Thoracic aorta endothelial cell (primary cell): Measurements from ENCODE around the gene SRD5A3. TPM values are rescaled to one million over a fixed set of nuclear protein-coding genes. Genes with fewer than 3 reads are reported as not detected.

Experiments used
- small RNA-seq: library from RNA; depleted of rRNA; stranded (forward); fragments of <200 nt; gene quantifications from one replicate; pipeline ENCODE3, GENCODE V24; 2012
- total RNA-seq: library from RNA; depleted of rRNA; stranded (reverse); fragments of >200 nt; gene quantifications from 2 replicates; pipeline ENCODE4 v1.2.3, GENCODE V29; 2012

The SRD5A3 gene
- total RNA-seq, result 10.0 and 11.3 TPM in 2 replicates

DNA sequence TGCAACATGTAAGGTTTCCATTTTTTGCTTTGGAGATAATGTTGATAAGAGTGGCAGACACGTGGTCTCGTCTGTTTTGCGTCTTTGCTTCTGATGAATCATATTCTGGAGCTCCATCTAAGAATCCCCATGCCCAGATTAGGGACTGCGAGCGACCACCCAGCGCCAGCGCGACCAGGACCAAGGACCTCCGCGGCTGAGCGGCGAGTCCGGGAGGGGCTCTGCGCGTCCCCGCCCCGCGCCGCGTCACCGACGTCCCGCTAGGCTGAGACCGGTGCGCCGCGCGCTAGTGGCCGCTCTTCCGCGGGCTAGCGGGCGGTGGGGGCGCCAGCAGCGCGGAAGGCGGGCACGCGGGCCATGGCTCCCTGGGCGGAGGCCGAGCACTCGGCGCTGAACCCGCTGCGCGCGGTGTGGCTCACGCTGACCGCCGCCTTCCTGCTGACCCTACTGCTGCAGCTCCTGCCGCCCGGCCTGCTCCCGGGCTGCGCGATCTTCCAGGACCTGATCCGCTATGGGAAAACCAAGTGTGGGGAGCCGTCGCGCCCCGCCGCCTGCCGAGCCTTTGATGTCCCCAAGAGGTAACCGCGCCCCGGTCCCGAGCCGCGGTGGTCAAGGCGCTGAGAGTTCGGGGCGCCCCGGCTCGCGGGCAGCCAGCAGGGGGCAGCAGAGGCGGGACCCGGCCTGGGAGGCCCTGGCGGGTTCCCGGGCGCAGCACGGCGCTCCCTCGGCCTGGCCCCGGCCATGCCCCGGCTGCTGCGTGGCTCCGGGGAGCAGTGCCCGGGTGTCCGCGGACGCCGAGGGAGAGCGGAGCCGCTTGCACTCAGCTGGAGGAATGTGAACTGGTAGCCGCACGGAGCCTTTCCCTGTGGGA lies at the start of gene SRD5A3:
Gene SRD5A3, plus strand, starts transcription at position 263 of the 871 bp plus-strand sequence. Its CDS starts 95 bp downstream, at position 358.

DNA sequence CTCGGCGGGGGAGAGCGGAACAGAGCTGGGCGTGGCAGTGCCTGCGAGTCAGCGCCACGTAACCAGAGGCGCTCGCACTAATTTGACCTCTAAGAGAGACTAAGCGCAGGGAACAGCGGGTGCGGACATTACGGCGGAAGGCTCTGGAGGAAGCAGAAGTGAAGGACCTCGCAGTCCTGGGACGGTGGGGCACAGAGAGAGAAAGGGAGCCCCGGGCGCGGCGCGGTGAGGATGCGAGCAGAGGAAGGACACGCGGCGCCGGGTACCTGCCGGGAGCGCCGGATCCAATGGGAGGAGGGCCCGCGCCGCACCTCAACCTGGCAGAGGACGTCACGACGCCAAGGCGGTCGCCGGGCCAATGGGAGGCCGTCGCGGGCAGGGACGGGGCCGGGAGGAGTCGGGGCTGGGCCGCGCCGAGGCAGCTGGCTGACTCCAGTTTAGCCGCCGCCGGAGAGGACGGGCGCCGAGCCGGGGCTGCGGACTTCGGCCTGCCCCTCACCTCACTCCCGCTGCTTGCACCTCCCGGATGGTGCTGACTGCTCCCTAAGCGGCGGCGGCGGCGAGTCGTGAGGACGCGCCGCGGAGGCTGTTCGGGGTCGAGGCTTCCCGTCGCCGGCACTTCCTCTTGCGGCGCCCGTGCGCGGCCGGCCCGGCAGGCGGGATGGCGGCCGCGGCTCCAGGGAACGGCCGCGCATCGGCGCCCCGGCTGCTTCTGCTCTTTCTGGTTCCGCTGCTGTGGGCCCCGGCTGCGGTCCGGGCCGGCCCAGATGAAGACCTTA lies 49.7 kb downstream of the SRD5A3 start, which contains the start of gene TMEM165:
Gene TMEM165, plus strand, starts transcription at position 429 of the 779 bp plus-strand sequence. Its CDS starts 233 bp downstream, at position 662.

Small RNA genes within 50 kb of the gene (small RNA-seq; reads per million reads assigned to genes)
- not detected for gene RF00019

Other genes starting within 250 kb of the SRD5A3 start
- gene KDR, start 220.6 kb upstream of the SRD5A3 start, total RNA-seq, result 156 and 446 TPM in 2 replicates
- gene TMEM165, start 49.7 kb downstream of the SRD5A3 start, total RNA-seq, result 202 and 222 TPM in 2 replicates
- 39.6 and 45.4 TPM in 2 replicates for gene CLOCK, start 200.7 kb downstream of the SRD5A3 start, total RNA-seq
- not detected in 2 replicates for gene PDCL2, start 246.0 kb downstream of the SRD5A3 start, total RNA-seq